HepG2 (cell line): Measurements from ENCODE around the gene FADD. TPM values are rescaled to one million over a fixed set of nuclear protein-coding genes. Genes with fewer than 3 reads are reported as not detected.
A peak's percentile ranks its signal among the peaks of the same experiment; 100 is the strongest.

Experiments used
- ATAC-seq: fragments of 200-7000 bp; cut with Tn5 transposase; 3 replicates; pipeline ENCODE4 v1.9.1; 2020; ENCODE audit warnings: mild to moderate bottlenecking, moderate library complexity
- BruUV-seq: library from RNA; stranded (reverse); fragments of 400-500 nt; replicated peaks from 2 replicates; lab custom pipeline; 2021; lab: Mats Ljungman, UMichigan
- CTCF ChIA-PET: fragments of 300-600 bp; formaldehyde crosslinking; extraction: SDS; loops from one replicate; lab custom pipeline; 2021; ENCODE audit warnings: low total read pairs, inconsistent platforms, low intra/inter-chr PET ratio; lab: Yijun Ruan, JAX
- POLR2A ChIA-PET: fragments of 350-600 bp; sonication (Branson Sonifier 250); formaldehyde crosslinking; loops from one replicate; lab custom pipeline; 2020; ENCODE audit warnings: antibody characterized with exemption, inconsistent platforms; lab: Yijun Ruan, JAX
- DNase-seq: peaks from one replicate; pipeline ENCODE4 v3.0.0-alpha.2; 2015; ENCODE audit warnings: low spot score
- FAIRE-seq: peaks from 3 replicates; lab custom pipeline; 2011; peaks lifted over from hg19 to GRCh38; lab: Jason Lieb, UNC
- H2AFZ ChIP-seq: one replicate; pipeline ENCODE4 v1.6.1; 2011; ENCODE audit warnings: low read length, inconsistent platforms
- H3K27ac ChIP-seq: fragments of 300-600 bp; 3 replicates; pipeline ENCODE4 v1.8.0; 2011; ENCODE audit warnings: mixed run types, mild to moderate bottlenecking, mixed read lengths, low read length, inconsistent platforms; ENCODE audit not compliant: insufficient read depth; ENCODE audit errors: extremely low read length
- H3K27me3 ChIP-seq, 2 experiments: fragments of 200-600 bp in 1 of 2; 2 replicates in 1 of 2; 3 replicates in 1 of 2; pipeline versions ENCODE4 v1.6.0 to v1.8.0; 2011; ENCODE audit warnings: low read length in 2 of 2, mild to moderate bottlenecking in 2 of 2, moderate library complexity in 2 of 2, inconsistent platforms in 1 of 2; ENCODE audit not compliant: insufficient read depth in 2 of 2, control insufficient read depth in 1 of 2
- H3K36me3 ChIP-seq, 2 experiments: fragments of 200-600 bp in 1 of 2; replicated peaks in 1 of 2; 2 replicates in 1 of 2; 3 replicates in 1 of 2; pipeline versions ENCODE4 v1.5.1 to v1.8.0; 2011; ENCODE audit warnings: low read length in 2 of 2, inconsistent platforms in 1 of 2; ENCODE audit not compliant: insufficient read depth in 2 of 2, control insufficient read depth in 1 of 2
- H3K4me1 ChIP-seq: 2 replicates; pipeline ENCODE4 v1.5.1; 2012; ENCODE audit warnings: low read length, inconsistent platforms; ENCODE audit not compliant: insufficient read depth
- H3K4me2 ChIP-seq: 2 replicates; pipeline ENCODE4 v1.6.0; 2011; ENCODE audit warnings: low read depth, low read length, inconsistent platforms
- H3K4me3 ChIP-seq, 3 experiments: fragments of 200-600 bp in 1 of 3; sonication (generic), shearing (Covaris generic) in 1 of 3; replicated peaks in 1 of 3; 2 replicates each; pipeline ENCODE4 v1.5.1; 2011 to 2016; ENCODE audit warnings: low read length in 3 of 3, inconsistent platforms in 2 of 3, low read depth in 2 of 3, mild to moderate bottlenecking in 2 of 3, control low read depth in 1 of 3, mixed read lengths in 1 of 3; ENCODE audit not compliant: insufficient read depth in 1 of 3
- H3K79me2 ChIP-seq: one replicate; pipeline ENCODE4 v1.6.1; 2011; ENCODE audit warnings: low read length, inconsistent platforms; ENCODE audit not compliant: insufficient read depth
- H3K9ac ChIP-seq: 2 replicates; pipeline ENCODE4 v1.6.0; 2011; ENCODE audit warnings: mild to moderate bottlenecking, low read depth, low read length, inconsistent platforms; ENCODE audit not compliant: insufficient read depth
- H3K9me3 ChIP-seq: 2 replicates; pipeline ENCODE4 v1.5.1; 2012; ENCODE audit warnings: mild to moderate bottlenecking, low read length
- H4K20me1 ChIP-seq: 2 replicates; pipeline ENCODE4 v1.6.0; 2011; ENCODE audit warnings: inconsistent platforms, mild to moderate bottlenecking, low read length, moderate library complexity; ENCODE audit not compliant: insufficient read depth
- EP300 ChIP-seq, 3 experiments: sonication (generic) in 1 of 3; formaldehyde crosslinking in 1 of 3; IDR thresholded peaks; 2 replicates each; pipeline versions ENCODE4 v1.5.1 to v1.6.1; 2011 to 2020; ENCODE audit warnings: low read depth in 2 of 3, low read length in 2 of 3, borderline replicate concordance in 1 of 3, improper control_type of control experiment in 1 of 3, mild to moderate bottlenecking in 1 of 3, missing genetic modification reagents in 1 of 3, moderate library complexity in 1 of 3
- MIER2 ChIP-seq: IDR thresholded peaks from 2 replicates; pipeline ENCODE4 v1.6.1; 2016; ENCODE audit warnings: missing biosample characterization, missing genetic modification reagents
- PLRG1 ChIP-seq: fragments of 450-650 bp; conservative IDR thresholded peaks from 2 replicates; pipeline ENCODE4 v1.6.1; 2016
- ZNF224 ChIP-seq: sonication (generic); formaldehyde crosslinking; IDR thresholded peaks from 2 replicates; pipeline ENCODE4 v1.5.0; 2020; ENCODE audit warnings: mild to moderate bottlenecking, missing genetic modification reagents
- WGBS: methylation state at CpG from one replicate; pipeline ENCODE4 v1.1.6; 2017; ENCODE audit warnings: low lambda C conversion rate; 5-methylcytosine and 5-hydroxymethylcytosine counted together
- in situ Hi-C: cut with HindIII; loops from 2 replicates; pipeline ENCODE4 v1.10.0; 2017; ENCODE audit warnings: low pct_unique_long_range_greater_than_20kb; ENCODE audit not compliant: extremely low pct_ligation_motif_present
- intact Hi-C: fragments of 100-400 bp; cut with micrococcal nuclease; formaldehyde crosslinking; loops from one replicate; pipeline ENCODE4 v1.10.0; 2022; ENCODE audit not compliant: unreplicated experiment
- polyA plus RNA-seq, 8 experiments: library from polyadenylated mRNA; depleted of rRNA in 3 of 8; stranded (reverse) in 7 of 8; unstranded in 1 of 8; fragments of >200 nt; fragmentation: Illumina TruSeq in 4 of 8; extraction: Trizol in 4 of 8; gene quantifications; 2 replicates each; pipeline versions ENCODE4 v1.2.1 to v1.2.3, GENCODE V29; 2011 to 2016; ENCODE audit warnings: low read depth in 4 of 8, missing spikeins in 1 of 8, mixed read lengths in 1 of 8; ENCODE audit not compliant: insufficient read depth in 1 of 8
- total RNA-seq, 5 experiments: library from RNA; depleted of rRNA; stranded (reverse); fragments of >200 nt; fragmentation: Illumina TruSeq; extraction: Trizol; gene quantifications; 2 replicates each; pipeline ENCODE4 v1.2.3, GENCODE V29; 2016; ENCODE audit warnings: low read depth in 1 of 5
- TF ChIP-seq, protein P1 (sequence below): fragments of 450-650 bp; IDR thresholded peaks from 2 replicates; pipeline ENCODE4 v1.6.1; 2016

FADD gene
- total and polyA plus RNA-seq, 2 of the 13 experiments (the other 11 are each of a cell fraction or from before 2014, with no cell fraction given) = 14.2 to 22.2 TPM

DNA sequence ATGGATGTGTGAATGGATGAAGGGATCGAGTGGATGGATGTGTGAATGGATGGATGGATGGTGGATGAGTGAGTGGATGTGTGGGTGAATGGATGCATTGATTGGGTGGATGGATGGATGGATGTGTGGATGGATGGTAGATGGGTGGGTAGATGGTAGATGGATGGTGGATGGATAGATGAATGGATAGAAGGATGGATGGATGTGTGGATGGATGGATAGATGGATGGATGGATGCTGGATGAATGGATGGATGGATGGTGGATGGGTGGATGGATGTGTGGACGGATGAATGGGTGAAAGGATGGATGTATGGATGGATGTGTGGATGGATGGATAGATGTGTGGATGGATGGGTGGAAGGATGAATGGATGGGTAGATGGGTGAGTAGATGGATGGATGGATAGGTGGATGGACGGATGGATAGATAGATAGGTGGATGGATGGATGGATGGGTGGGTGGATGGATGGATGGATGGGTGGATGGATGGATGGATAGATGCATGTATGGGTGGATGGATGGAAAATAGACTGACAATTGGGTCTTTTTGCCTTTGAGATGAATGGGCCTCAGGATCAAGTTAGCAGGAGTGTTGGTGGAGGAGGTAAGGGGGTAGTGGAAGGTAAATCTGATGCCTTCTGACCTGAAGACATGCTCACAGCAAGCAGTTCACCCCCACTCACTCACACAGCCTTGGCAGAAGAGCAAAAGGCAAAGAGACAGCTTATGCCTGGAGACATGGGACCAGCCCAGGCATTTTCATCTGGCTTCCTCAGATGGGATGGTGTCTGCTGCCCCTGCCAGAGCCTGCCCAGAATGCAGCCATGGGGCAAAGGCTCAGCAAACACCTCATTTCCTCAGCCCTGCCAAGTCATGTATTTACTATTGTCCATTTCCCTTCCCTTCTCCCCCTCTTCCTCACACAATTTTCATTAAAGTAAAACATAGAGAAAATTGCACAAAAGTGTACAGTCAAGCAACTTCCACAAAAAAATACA lies 8.0 kb upstream of the FADD start:
- Histone ChIP-seq H3K4me2 (no peak overlapping the region), H3K4me1 (no peaks in the 10 kb centered on the region), H3K27ac (no peak overlapping the region), H3K27me3 (peaks cover 0 to 2% of the 10 kb centered on the region in 2 experiments; a peak in 1 of 5 replicates), H3K9me3 (peaks cover under 1% of the 10 kb centered on the region; the same call in 1 of the 2 replicates), H3K36me3 (no peaks in the 10 kb centered on the region), H3K9ac (no peak overlapping the region), H2AFZ (no peak overlapping the region), H3K4me3 (no peak overlapping the region), H3K79me2 (no peaks in the 10 kb centered on the region), H4K20me1 (no peaks in the 10 kb centered on the region; the same call in 1 of the 2 replicates)
- ATAC-seq (no peak), DNase-seq (no peak), FAIRE-seq (no peak)
- WGBS = 3% methylated on average over 3 of the region's 3 CpGs
- no TSS peak for BruUV-seq
- in situ Hi-C loops (loop anchor here (5.0 to 10.0 kb wide), 2 partner anchors 283 to 480 kb away; no protein-coding TSS in a partner anchor), intact Hi-C loops (no loop called here)
- CTCF ChIA-PET = interaction anchor here (1.6 to 2.4 kb wide), 3 partner anchors 276 to 286 kb away, joined by 6 to 15 read pairs (median 7); no protein-coding TSS in a partner anchor
- POLR2A ChIA-PET = no interaction called here
- TF ChIP-seq ZNF224 (no peak), MIER2 (CRISPR knock-in tag) (no peak), PLRG1 (0 out of 2 replicates have a peak, but pooled peaks have one; percentile 49), EP300 (IDR thresholded peaks at IDR 0.05; ENCODE audit: low read depth in 2 of 2, low read length in 2 of 2) (no peak), EP300 (CRISPR knock-in tag; IDR thresholded peaks at IDR 0.05; ENCODE audit: borderline replicate concordance) (no peak)
- TF ChIP-seq, protein P1, sequence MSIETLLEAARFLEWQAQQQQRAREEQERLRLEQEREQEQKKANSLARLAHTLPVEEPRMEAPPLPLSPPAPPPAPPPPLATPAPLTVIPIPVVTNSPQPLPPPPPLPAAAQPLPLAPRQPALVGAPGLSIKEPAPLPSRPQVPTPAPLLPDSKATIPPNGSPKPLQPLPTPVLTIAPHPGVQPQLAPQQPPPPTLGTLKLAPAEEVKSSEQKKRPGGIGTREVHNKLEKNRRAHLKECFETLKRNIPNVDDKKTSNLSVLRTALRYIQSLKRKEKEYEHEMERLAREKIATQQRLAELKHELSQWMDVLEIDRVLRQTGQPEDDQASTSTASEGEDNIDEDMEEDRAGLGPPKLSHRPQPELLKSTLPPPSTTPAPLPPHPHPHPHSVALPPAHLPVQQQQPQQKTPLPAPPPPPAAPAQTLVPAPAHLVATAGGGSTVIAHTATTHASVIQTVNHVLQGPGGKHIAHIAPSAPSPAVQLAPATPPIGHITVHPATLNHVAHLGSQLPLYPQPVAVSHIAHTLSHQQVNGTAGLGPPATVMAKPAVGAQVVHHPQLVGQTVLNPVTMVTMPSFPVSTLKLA = peak; percentile 9; the same call in 1 of the 2 replicates
